HG03432 (cell line): ENCODE data around the gene AP2A1.

Source experiments
- ATAC-seq: cut with Tn5 transposase; IDR thresholded peaks from one replicate; pipeline ENCODE4 v1.9.1; 2021; ENCODE audit warnings: mild to moderate bottlenecking, moderate library complexity; ENCODE audit not compliant: unreplicated experiment

The AP2A1 gene

DNA sequence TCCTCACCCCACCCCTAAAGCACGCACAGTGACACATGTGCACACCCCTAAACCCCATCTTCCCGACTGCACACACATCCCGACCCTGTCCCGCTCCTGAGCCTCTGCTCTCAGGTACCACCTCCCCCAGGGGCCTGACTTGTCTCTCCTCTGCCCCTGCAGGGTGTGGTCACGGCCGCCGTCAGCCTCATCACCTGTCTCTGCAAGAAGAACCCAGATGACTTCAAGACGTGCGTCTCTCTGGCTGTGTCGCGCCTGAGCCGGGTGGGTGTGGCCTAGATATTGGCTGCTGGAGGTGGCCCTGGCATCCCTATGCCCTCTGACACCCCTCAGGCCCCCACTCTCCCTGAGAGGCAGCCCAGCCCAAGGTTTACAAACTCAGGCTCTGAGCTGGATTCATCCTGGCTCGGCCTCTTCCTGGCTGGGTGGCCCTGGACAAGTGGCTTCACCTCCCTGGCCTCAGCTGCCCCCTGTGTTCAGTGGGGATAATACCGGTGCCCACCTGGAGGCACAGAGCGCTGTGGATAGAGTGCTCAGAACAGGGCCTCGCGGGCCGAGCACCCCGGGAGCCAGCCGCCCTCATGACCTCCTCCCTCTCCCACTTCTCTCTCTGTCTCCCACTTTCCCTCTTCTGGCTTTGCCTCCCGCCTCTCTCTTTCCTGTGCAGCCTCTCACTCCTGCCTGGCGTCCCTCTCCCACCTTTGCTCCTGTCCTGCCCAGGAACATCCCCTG lies 26.2 kb downstream of the AP2A1 start:
- no peak for ATAC-seq

DNA sequence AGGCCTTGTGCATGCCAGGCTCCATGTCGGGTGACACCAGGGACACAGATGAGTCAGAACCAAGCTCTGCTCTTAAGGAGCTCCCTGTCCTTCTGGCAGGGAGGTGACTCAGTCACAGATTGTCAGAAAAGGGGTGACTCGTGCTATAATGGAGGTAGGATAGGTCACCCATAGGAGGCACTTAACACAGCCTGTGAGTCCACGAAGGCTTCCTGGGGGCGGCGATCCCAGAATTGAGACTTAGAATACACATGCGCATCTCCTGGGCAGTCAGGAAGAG lies 26.7 kb downstream of the AP2A1 start:
- ATAC-seq: no peak

DNA sequence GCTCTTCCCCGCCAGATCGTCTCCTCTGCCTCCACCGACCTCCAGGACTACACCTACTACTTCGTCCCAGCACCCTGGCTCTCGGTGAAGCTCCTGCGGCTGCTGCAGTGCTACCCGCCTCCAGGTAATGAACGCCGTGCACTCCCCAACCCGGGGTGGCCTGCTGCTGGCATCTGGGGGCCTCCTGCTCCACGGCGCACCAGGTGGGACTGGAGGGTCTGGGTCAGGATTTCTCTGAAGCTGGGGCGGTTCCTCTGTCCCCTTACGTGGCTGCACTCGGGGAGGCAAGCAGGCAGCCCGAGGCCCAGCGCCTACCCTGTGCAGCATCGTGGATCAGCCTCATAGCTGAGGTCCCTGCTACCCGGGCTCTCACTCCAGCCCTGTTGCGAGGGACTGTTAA lies 28.8 kb downstream of the AP2A1 start:
- no peak for ATAC-seq

DNA sequence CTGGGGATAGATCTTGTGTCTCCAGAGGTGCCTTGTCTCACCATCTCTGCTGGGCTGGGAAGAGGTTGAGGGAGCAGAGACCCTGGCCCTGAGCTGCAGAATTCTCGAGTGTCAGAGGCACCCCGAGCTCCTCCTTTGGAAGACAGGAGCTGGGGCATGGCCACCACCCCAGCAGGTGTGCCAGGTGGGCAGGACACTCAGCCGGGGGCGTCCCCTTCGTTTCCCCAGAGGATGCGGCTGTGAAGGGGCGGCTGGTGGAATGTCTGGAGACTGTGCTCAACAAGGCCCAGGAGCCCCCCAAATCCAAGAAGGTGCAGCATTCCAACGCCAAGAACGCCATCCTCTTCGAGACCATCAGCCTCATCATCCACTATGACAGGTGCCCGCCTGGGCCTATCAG lies 31.8 kb downstream of the AP2A1 start:
- ATAC-seq: no peak

DNA sequence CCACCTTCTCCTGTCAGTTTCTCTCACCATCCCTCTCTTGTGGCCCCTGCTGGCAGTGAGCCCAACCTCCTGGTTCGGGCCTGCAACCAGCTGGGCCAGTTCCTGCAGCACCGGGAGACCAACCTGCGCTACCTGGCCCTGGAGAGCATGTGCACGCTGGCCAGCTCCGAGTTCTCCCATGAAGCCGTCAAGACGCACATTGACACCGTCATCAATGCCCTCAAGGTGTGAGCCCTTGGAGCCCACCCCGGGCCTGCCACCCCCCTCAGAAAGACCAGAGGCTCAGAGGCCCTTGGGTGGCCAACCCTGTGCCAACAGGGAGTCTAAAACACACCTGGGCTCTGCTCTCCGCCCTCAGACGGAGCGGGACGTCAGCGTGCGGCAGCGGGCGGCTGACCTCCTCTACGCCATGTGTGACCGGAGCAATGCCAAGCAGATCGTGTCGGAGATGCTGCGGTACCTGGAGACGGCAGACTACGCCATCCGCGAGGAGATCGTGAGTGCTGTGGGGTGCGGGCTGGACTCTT lies 32.5 kb downstream of the AP2A1 start:
- no peak for ATAC-seq

DNA sequence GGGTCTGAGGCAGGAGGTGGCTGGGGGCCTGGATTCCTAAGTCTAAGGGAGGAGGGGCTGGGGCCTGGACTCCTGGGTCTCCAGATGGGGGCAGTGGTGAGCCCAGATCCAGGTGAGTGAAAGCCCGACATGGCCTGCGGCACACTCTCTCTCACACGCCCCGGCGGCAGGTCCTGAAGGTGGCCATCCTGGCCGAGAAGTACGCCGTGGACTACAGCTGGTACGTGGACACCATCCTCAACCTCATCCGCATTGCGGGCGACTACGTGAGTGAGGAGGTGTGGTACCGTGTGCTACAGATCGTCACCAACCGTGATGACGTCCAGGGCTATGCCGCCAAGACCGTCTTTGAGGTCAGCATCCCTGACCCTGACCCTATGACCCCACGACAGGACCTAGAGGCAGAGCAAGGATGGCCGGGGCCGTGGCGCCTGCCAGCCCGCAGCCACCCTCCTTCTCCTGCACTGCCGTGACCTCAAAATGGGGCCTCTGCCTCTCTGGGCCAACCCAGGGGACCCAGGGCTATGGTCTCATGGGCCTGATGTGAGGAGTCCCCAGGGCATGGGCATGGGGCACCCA lies 33.1 kb downstream of the AP2A1 start:
- no peak for ATAC-seq

DNA sequence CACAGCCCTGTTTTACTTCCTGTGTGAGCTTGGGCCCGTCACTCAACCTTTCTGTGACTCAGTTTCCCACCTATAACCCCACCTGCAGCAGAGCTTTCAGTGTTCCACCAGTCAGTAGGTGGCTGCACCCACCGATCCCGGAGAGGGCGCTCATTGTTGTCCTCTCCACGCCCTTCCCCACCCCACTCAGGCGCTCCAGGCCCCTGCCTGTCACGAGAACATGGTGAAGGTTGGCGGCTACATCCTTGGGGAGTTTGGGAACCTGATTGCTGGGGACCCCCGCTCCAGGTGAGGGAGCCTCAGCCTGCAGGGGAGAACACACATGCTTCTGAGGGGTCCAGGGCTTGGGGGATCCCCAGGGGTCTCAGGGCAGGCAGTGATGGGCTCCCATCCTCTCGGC lies 34.0 kb downstream of the AP2A1 start:
- ATAC-seq: no peak

DNA sequence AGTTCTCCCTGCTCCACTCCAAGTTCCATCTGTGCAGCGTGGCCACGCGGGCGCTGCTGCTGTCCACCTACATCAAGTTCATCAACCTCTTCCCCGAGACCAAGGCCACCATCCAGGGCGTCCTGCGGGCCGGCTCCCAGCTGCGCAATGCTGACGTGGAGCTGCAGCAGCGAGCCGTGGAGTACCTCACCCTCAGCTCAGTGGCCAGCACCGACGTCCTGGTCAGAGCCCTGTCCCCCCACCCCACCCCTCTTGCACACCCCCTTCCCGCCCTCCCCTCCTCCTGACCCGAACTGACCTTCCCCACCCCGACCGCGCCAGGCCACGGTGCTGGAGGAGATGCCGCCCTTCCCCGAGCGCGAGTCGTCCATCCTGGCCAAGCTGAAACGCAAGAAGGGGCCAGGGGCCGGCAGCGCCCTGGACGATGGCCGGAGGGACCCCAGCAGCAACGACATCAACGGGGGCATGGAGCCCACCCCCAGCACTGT lies 34.6 kb downstream of the AP2A1 start:
- ATAC-seq: no peak

DNA sequence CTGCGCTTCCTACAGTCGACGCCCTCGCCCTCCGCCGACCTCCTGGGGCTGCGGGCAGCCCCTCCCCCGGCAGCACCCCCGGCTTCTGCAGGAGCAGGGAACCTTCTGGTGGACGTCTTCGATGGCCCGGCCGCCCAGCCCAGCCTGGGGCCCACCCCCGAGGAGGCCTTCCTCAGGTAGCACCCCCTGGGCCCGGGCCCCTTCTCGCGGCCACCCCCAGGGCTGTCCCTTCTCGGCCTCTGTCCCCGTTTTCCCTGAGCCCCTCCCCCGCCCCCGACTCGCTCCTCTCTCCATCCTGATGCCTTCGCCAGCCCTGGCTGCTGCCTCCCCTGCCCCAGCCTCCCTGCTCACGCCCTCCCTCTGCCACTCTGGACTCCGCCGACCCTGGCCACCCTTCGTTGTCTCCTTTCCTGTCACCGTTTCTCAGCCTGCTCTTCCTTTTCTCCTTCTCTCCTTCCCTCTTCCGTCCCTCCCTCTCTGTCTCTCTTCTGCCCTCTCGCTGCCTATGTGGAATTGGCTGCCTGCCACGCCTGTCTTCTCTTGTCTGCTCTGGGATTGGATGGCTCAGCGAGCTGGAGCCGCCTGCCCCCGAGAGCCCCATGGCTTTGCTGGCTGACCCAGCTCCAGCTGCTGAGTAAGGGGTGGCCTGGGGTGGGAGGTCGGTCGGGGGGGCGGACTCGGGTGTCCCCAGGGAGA lies 35.3 kb downstream of the AP2A1 start:
- no peak for ATAC-seq

DNA sequence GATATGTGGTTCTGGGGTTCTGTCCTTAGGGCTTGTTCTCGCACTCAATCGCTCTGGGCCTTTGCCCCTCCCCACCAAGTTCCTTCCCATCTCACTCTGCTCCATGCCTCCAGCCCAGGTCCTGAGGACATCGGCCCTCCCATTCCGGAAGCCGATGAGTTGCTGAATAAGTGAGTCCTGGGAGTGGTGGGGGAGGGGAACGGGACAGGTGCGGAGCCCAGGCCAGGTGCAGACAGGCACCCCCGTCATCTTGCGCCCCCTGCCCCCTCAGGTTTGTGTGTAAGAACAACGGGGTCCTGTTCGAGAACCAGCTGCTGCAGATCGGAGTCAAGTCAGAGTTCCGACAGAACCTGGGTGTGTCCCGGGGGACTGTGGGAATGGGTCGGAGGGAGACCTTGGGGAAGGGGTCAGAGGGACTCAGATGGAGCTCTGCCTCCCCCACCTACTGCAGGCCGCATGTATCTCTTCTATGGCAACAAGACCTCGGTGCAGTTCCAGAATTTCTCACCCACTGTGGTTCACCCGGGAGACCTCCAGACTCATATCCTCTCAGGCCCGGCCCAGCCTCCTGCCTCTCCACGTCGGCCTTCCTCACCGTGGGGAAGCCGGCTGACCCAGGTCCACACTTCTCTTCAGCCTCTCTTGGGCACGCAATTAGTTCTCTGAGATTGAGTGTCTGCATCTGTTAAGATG lies 36.2 kb downstream of the AP2A1 start:
- ATAC-seq: no peak

DNA sequence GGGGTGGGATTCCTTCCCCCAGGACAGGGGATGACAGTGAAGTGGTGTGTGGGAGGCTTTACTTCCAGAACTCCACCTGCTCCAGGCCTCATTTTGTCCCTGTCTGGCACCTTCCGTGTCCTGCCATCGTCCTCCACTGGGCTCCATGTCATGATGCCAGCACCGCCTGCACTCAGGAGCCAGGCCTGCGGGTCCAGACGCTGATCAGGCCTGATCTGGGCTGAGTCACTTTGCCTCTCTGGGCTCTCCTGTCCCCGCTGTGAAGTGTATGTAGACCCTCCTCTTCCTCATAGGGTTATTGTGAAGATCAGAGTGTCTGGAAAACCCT lies 36.7 kb downstream of the AP2A1 start:
- no peak for ATAC-seq

DNA sequence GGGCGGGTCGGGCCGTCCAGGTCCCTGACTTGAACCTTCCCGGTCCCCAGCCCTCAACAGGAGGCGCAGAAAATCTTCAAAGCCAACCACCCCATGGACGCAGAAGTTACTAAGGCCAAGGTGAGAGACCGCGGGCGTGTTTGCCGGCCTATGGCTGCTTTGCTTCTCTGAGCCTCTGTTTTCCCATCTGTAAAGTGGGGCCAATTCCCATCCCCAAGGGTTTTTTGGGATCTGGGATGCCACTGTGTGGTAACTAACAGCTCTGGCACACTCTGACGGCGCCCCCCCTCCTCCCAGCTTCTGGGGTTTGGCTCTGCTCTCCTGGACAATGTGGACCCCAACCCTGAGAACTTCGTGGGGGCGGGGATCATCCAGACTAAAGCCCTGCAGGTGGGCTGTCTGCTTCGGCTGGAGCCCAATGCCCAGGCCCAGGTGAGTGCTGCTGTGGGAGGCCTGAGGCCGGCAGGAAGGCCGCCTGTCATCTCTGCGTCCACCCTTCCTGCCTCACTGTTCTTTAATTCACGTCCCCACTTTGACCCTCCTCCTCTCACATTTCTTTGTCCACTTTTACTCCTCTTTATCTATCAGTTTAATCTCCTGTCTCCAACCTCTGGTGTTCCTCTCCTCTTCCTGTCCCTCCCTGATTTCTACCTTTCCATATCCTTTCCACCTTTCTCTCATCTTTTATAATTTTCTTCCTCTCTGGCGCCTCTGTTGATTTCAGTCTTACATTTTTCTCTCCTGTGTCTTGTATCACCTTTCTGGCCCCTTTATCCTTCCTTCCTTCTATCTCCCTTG lies 39.2 kb downstream of the AP2A1 start:
- ATAC-seq: no peak

DNA sequence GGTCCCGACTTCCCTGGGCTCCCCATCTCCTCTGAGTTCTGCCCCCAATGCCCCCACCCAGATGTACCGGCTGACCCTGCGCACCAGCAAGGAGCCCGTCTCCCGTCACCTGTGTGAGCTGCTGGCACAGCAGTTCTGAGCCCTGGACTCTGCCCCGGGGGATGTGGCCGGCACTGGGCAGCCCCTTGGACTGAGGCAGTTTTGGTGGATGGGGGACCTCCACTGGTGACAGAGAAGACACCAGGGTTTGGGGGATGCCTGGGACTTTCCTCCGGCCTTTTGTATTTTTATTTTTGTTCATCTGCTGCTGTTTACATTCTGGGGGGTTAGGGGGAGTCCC lies 39.8 kb downstream of the AP2A1 start:
- no peak for ATAC-seq

DNA sequence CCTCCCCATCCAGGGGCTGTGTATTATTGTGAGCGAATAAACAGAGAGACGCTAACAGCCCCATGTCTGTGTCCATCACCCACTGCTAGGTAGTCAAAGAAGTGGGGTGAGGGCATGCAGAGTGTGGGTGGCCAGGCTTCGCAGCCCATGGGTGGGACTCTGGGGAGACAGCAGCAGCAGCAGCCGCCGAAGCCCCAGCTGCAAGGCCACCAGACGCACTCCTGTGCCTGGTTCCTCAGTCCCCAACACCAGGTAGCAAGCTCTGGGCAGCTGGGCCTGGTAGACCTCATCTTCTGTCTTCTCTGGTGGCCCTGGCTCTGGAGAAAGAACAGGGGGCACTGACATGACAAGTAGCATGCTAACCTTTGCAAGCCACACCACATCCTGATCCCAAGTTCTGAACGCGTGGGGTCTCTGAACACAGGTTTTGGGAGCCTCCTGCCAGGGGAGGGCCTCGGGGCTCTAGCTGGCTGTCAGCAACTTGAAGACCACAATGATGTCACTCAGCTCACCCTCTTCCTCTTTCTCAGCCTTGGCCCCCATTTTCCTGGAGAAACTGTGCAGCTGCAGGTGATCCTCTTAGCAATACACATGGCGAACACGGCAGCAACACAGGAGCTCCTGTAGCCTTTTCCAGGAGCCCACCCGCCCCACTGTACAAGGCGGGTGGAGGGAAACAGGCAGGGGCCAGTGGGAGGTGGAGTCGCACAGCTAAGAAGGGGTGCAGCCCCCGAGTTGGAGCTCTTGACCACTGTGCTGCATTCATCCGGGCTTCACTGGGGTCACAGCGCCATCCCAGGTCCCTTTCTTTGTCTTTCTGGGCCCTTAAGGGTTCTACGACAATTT lies 40.5 kb downstream of the AP2A1 start:
- no peak for ATAC-seq

DNA sequence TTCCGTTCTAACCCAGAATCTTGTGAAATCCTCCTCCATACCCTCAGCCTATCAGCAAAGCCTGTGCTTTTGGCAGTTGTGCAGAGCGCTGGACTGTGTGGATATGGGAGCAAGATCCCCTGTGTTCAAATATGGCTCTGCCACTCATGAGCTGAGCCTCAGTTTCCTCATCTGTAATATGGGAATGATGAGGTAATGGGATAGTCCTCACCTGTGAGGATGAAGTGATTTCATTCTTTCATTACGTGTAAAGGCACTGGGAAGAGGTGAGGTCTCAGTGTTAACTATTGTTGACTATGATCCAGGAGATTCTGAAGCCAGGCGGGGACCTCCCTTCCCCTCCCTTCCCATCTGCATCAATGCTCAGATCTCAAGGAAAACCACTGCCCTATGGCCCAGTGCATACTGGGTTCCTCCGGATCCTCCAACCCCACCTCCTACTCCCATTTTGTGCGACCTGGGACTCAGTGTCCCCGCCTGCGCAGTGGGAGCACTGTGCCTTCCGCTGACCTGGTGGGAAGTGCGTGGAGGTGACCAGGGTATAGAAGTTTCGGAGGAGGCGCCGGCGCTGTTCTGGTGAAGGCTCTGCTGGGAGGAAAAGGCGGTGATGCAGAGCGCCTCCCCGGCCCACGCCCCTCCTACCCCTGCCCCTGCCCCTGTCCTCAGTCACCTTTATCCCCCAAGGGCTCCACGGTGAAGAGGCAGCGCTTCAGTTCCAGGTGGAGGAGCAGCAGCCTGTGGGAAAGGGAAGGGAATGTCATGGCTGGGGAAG lies 41.3 kb downstream of the AP2A1 start:
- ATAC-seq: no peak

DNA sequence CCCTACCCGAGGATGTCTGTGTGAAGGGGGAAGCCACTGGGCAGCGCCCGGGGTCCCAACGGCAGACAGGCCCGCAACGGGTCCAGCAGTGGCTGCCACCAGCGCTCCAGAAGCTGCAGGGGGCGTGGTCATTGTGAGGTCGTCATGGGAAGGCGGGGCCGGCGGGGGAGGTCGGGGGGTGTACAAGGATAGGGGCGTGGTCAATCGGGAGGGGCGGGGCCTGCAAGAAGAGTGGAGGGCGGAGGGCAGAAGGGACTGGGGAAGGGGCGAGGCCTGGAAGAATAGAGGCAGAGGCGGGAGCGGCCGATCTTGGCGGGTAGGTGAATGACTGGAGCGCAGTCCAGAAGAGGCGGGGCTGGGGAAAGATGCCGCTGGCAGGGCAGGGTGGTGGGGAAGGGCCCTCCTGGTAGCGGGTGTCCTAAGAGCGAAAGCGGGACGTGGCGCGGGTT lies 41.9 kb downstream of the AP2A1 start:
- ATAC-seq: no peak

DNA sequence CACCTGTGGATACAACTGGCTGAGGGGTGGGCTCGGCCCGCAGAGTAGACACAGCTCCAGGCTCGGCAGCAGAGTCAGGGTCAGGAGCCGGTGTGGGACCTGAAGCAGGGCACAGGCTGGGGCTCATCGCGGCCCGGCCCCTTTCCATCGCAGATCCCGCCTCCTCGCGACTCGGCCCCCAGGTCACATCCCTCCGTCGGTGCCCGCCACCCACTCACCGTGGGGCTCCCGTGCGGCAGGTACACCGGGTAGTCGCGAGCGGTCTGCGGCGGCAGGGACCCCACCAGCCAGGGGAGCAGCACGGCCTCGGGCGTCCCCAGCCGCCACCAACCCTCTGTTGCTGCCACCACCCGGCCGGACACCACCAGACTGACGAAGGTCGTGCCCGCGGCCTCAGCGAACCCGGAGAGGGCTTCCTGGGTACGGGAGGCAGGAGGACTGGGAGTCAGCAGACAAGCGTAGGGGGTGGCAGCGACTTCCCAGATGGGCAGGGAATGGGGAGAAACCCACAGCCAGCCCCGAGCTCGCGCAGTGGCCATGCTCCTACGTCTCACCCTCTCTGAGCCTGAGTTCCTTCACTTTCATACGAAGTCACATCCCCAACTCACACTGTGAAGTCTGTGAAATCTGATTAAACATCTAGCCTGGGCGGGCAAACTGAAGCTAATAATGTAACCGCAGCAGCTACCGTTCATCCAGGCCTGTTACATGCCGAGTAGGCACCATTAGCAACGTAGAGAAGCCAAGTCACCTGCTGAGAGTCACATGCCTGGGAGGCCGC lies 42.5 kb downstream of the AP2A1 start:
- no peak for ATAC-seq

DNA sequence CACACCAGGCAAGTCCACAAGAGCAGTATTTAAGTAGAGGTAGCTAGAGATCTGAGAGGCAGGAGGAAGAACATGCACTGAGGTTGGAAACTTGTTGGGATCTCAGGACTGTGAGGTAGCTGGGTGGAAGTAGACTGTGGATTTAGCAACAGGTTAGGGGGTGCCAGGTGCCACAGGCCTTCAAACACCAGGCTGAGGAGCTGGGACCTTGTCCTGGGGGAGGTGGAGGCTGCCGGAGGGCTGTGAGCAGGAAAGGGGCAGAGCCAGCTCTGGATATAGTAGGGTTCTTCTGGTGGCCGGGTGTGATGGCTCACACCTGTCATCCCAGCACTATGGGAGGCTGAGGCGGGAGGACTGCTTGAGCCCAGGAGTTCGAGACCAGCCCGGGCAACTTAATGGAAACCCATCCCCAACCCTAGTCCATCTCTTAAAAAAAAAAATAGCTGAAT lies 43.2 kb downstream of the AP2A1 start:
- no peak for ATAC-seq
